Measurements from ENCODE around the gene GFRA4. TPM values are rescaled to one million over a fixed set of nuclear protein-coding genes. Genes with fewer than 3 reads are reported as not detected.

The GFRA4 gene
- total RNA-seq, 5 donors from 2014 or later (not counting 1 experiment from before 2014, with no cell fraction given), result not detected

- ATAC-seq (replicated peaks in 1 of 4), result no peak
- ChIA-PET POLR2A (no interaction called here), CTCF (no interaction called here)
- H3K4me3 ChIP-seq (ENCODE audit: control insufficient read depth in 1 of 2, extremely low read depth in 1 of 2, low read length in 1 of 2), result no peak overlapping the region
- Mint-ChIP-seq H3K4me1 (peaks cover 0 to 12% (median 4%) of the 10 kb centered on the region in 3 donors), H3K9me3 (peaks cover 5 to 14% (median 5%) of the 10 kb centered on the region in 3 donors), H3K4me3 (no peak overlapping the region), H3K27ac (no peak overlapping the region), H3K27me3 (no peaks in the 10 kb centered on the region), H3K36me3 (peaks cover 50% of the 10 kb centered on the region)
- H3K4me1 ChIP-seq (ENCODE audit: control insufficient read depth in 1 of 2, extremely low read depth in 1 of 2, insufficient read depth in 2 of 2, low read length in 2 of 2), result peaks cover 0 to 9% of the 10 kb centered on the region in 2 experiments
- H3K27me3 ChIP-seq (replicated peaks in 1 of 2; ENCODE audit: control insufficient read depth in 2 of 2, extremely low read depth in 1 of 2, insufficient read depth in 2 of 2, low read length in 1 of 2), result no peaks in the 10 kb centered on the region
- 98% methylated on average over 5 of the region's 9 CpGs for WGBS (ENCODE audit: insufficient coverage)
- no peaks in the 10 kb centered on the region for H3K9me3 ChIP-seq
- DNase-seq, result no peak
- H3K36me3 ChIP-seq (ENCODE audit: control insufficient read depth in 2 of 2, extremely low read depth in 1 of 2, insufficient read depth in 1 of 2, low read length in 1 of 2), result peaks cover 9 to 26% of the 10 kb centered on the region in 2 donors
- H3K27ac ChIP-seq (ENCODE audit: low read length), result no peak overlapping the region
Observed at GRCh38 chr20:3648951-3649350, 14.2 kb downstream of the GFRA4 start.

GRCh38 chr20:3647473-3647872 is 15.7 kb downstream of the GFRA4 start:
- Mint-ChIP-seq H3K36me3 (peaks cover 51% of the 10 kb centered on the region), H3K27me3 (no peaks in the 10 kb centered on the region), H3K9me3 (peaks cover 0 to 4% (median 2%) of the 10 kb centered on the region in 3 donors), H3K4me1 (peaks cover 0 to 5% (median 0%) of the 10 kb centered on the region in 3 donors), H3K4me3 (no peak overlapping the region), H3K27ac (no peak overlapping the region)
- no peak overlapping the region for H3K27ac ChIP-seq (ENCODE audit: low read length)
- H3K4me3 ChIP-seq (ENCODE audit: control insufficient read depth in 1 of 2, extremely low read depth in 1 of 2, low read length in 1 of 2), result no peak overlapping the region
- no peak for ATAC-seq (replicated peaks in 1 of 4)
- no peaks in the 10 kb centered on the region for H3K27me3 ChIP-seq (replicated peaks in 1 of 2; ENCODE audit: control insufficient read depth in 2 of 2, extremely low read depth in 1 of 2, insufficient read depth in 2 of 2, low read length in 1 of 2)
- H3K9me3 ChIP-seq, result no peaks in the 10 kb centered on the region
- H3K4me1 ChIP-seq (ENCODE audit: control insufficient read depth in 1 of 2, extremely low read depth in 1 of 2, insufficient read depth in 2 of 2, low read length in 2 of 2), result no peaks in the 10 kb centered on the region
- POLR2A ChIA-PET, result no interaction called here
- CTCF ChIA-PET, result no interaction called here
- H3K36me3 ChIP-seq (ENCODE audit: control insufficient read depth in 2 of 2, extremely low read depth in 1 of 2, insufficient read depth in 1 of 2, low read length in 1 of 2), result peaks cover 12 to 29% of the 10 kb centered on the region in 2 donors
- DNase-seq, result no peak

GRCh38 chr20:3646651-3647050 is 16.5 kb downstream of the GFRA4 start:
- H3K9me3 Mint-ChIP-seq, result no peaks in the 10 kb centered on the region
- H3K4me1 ChIP-seq (ENCODE audit: control insufficient read depth in 1 of 2, extremely low read depth in 1 of 2, insufficient read depth in 2 of 2, low read length in 2 of 2), result no peaks in the 10 kb centered on the region
- ATAC-seq (replicated peaks in 1 of 4), result no peak
- no peaks in the 10 kb centered on the region for H3K27me3 ChIP-seq (replicated peaks in 1 of 2; ENCODE audit: control insufficient read depth in 2 of 2, extremely low read depth in 1 of 2, insufficient read depth in 2 of 2, low read length in 1 of 2)
- H3K4me1 Mint-ChIP-seq, result no peaks in the 10 kb centered on the region
- DNase-seq, result no peak
- peaks cover 57% of the 10 kb centered on the region for H3K36me3 Mint-ChIP-seq
- H3K4me3 ChIP-seq (ENCODE audit: control insufficient read depth in 1 of 2, extremely low read depth in 1 of 2, low read length in 1 of 2), result no peak overlapping the region
- H3K27ac ChIP-seq (ENCODE audit: low read length), result no peak overlapping the region
- H3K27ac Mint-ChIP-seq, result no peak overlapping the region
- H3K27me3 Mint-ChIP-seq, result no peaks in the 10 kb centered on the region
- no peaks in the 10 kb centered on the region for H3K9me3 ChIP-seq
- peaks cover 15 to 29% of the 10 kb centered on the region in 2 donors for H3K36me3 ChIP-seq (ENCODE audit: control insufficient read depth in 2 of 2, extremely low read depth in 1 of 2, insufficient read depth in 1 of 2, low read length in 1 of 2)
- ChIA-PET POLR2A (no interaction called here), CTCF (no interaction called here)
- H3K4me3 Mint-ChIP-seq, result no peak overlapping the region
- WGBS (ENCODE audit: insufficient coverage), result 98% methylated on average over 6 of the region's 13 CpGs

- Mint-ChIP-seq H3K27me3 (no peaks in the 10 kb centered on the region), H3K36me3 (peaks cover 57% of the 10 kb centered on the region), H3K9me3 (no peaks in the 10 kb centered on the region), H3K4me3 (no peak overlapping the region), H3K27ac (no peak overlapping the region), H3K4me1 (no peaks in the 10 kb centered on the region)
- Histone ChIP-seq H3K4me3 (ENCODE audit: control insufficient read depth in 1 of 2, extremely low read depth in 1 of 2, low read length in 1 of 2) (no peak overlapping the region), H3K36me3 (ENCODE audit: control insufficient read depth in 2 of 2, extremely low read depth in 1 of 2, insufficient read depth in 1 of 2, low read length in 1 of 2) (peaks cover 15 to 29% of the 10 kb centered on the region in 2 donors), H3K27ac (ENCODE audit: low read length) (no peak overlapping the region), H3K27me3 (replicated peaks in 1 of 2; ENCODE audit: control insufficient read depth in 2 of 2, extremely low read depth in 1 of 2, insufficient read depth in 2 of 2, low read length in 1 of 2) (no peaks in the 10 kb centered on the region), H3K4me1 (ENCODE audit: control insufficient read depth in 1 of 2, extremely low read depth in 1 of 2, insufficient read depth in 2 of 2, low read length in 2 of 2) (no peaks in the 10 kb centered on the region), H3K9me3 (no peaks in the 10 kb centered on the region)
- no CpG with 5 or more reads among the region's 5 CpGs for WGBS (ENCODE audit: insufficient coverage)
- POLR2A ChIA-PET, result no interaction called here
- DNase-seq, result no peak
- ATAC-seq (replicated peaks in 1 of 4), result no peak
- CTCF ChIA-PET, result no interaction called here
Observed at GRCh38 chr20:3646067-3646440, 17.1 kb downstream of the GFRA4 start.

- Histone ChIP-seq H3K4me1 (ENCODE audit: control insufficient read depth in 1 of 2, extremely low read depth in 1 of 2, insufficient read depth in 2 of 2, low read length in 2 of 2) (no peaks in the 10 kb centered on the region), H3K9me3 (no peaks in the 10 kb centered on the region), H3K27ac (ENCODE audit: low read length) (no peak overlapping the region), H3K36me3 (ENCODE audit: control insufficient read depth in 2 of 2, extremely low read depth in 1 of 2, insufficient read depth in 1 of 2, low read length in 1 of 2) (peaks cover 15 to 29% of the 10 kb centered on the region in 2 donors), H3K27me3 (replicated peaks in 1 of 2; ENCODE audit: control insufficient read depth in 2 of 2, extremely low read depth in 1 of 2, insufficient read depth in 2 of 2, low read length in 1 of 2) (no peaks in the 10 kb centered on the region), H3K4me3 (ENCODE audit: control insufficient read depth in 1 of 2, extremely low read depth in 1 of 2, low read length in 1 of 2) (no peak overlapping the region)
- 95% methylated on average over 13 of the region's 20 CpGs for WGBS (ENCODE audit: insufficient coverage)
- H3K36me3 Mint-ChIP-seq, result peaks cover 62% of the 10 kb centered on the region
- H3K9me3 Mint-ChIP-seq, result no peaks in the 10 kb centered on the region
- H3K4me1 Mint-ChIP-seq, result no peaks in the 10 kb centered on the region
- CTCF ChIA-PET, result no interaction called here
- no peaks in the 10 kb centered on the region for H3K27me3 Mint-ChIP-seq
- no peak for ATAC-seq (replicated peaks in 1 of 4)
- H3K4me3 Mint-ChIP-seq, result no peak overlapping the region
- no peak for DNase-seq
- POLR2A ChIA-PET, result no interaction called here
- H3K27ac Mint-ChIP-seq, result no peak overlapping the region
Observed at GRCh38 chr20:3645309-3646066, 17.7 kb downstream of the GFRA4 start.

- no peak overlapping the region for H3K27ac ChIP-seq (ENCODE audit: low read length)
- H3K4me1 ChIP-seq (ENCODE audit: control insufficient read depth in 1 of 2, extremely low read depth in 1 of 2, insufficient read depth in 2 of 2, low read length in 2 of 2), result no peaks in the 10 kb centered on the region
- WGBS (ENCODE audit: insufficient coverage), result no CpG with 5 or more reads among the region's 3 CpGs
- no peak overlapping the region for H3K4me3 Mint-ChIP-seq
- H3K27ac Mint-ChIP-seq, result no peak overlapping the region
- H3K27me3 ChIP-seq (replicated peaks in 1 of 2; ENCODE audit: control insufficient read depth in 2 of 2, extremely low read depth in 1 of 2, insufficient read depth in 2 of 2, low read length in 1 of 2), result no peaks in the 10 kb centered on the region
- H3K9me3 Mint-ChIP-seq, result no peaks in the 10 kb centered on the region
- H3K9me3 ChIP-seq, result no peaks in the 10 kb centered on the region
- no peaks in the 10 kb centered on the region for H3K4me1 Mint-ChIP-seq
- H3K27me3 Mint-ChIP-seq, result no peaks in the 10 kb centered on the region
- H3K4me3 ChIP-seq (ENCODE audit: control insufficient read depth in 1 of 2, extremely low read depth in 1 of 2, low read length in 1 of 2), result no peak overlapping the region
- peaks cover 12 to 16% of the 10 kb centered on the region in 2 donors for H3K36me3 ChIP-seq (ENCODE audit: control insufficient read depth in 2 of 2, extremely low read depth in 1 of 2, insufficient read depth in 1 of 2, low read length in 1 of 2)
- peaks cover 48% of the 10 kb centered on the region for H3K36me3 Mint-ChIP-seq
- ChIA-PET CTCF (no interaction called here), POLR2A (interaction anchor here in 1 of 2 donors (0.5 kb wide), 1 partner anchor 34 kb away, joined by 3 read pairs; no protein-coding TSS in a partner anchor)
- ATAC-seq (replicated peaks in 1 of 4), result no peak
- no peak for DNase-seq
Observed at GRCh38 chr20:3640259-3640658, 22.9 kb downstream of the GFRA4 start.
